Sigmoid colon (tissue), 7 donors: ENCODE results near the gene CUL4A. TPM values are rescaled to one million over a fixed set of nuclear protein-coding genes. Genes with fewer than 3 reads are reported as not detected.

Source experiments
- DNase-seq: peaks from one replicate; pipeline ENCODE4 v3.0.0-alpha.2; 2019
- H3K27ac ChIP-seq, 4 donors: fragments of 200-600 bp; sonication (generic); one replicate each; pipeline ENCODE4 v1.5.1; 2016 to 2019; ENCODE audit warnings: mild to moderate bottlenecking in 1 of 4
- H3K27me3 ChIP-seq, 3 donors: fragments of 200-600 bp; sonication (generic); one replicate each; pipeline ENCODE4 v1.5.1; 2019; ENCODE audit warnings: mild to moderate bottlenecking in 1 of 3
- H3K36me3 ChIP-seq, 4 donors: fragments of 200-600 bp; sonication (generic); one replicate each; pipeline ENCODE4 v1.5.1; 2016 to 2019
- H3K4me1 ChIP-seq, 4 donors: fragments of 200-600 bp; sonication (generic); one replicate each; pipeline ENCODE4 v1.5.1; 2017 to 2019
- H3K4me3 ChIP-seq, 4 donors: fragments of 200-600 bp; sonication (generic); one replicate each; pipeline ENCODE4 v1.5.1; 2017 to 2019; ENCODE audit warnings: mild to moderate bottlenecking in 2 of 4, moderate library complexity in 1 of 4
- H3K9me3 ChIP-seq, 4 donors: fragments of 200-600 bp in 3 of 4; sonication (generic) in 3 of 4; one replicate each; pipeline versions ENCODE4 v1.5.1 to v1.6.1; 2013 to 2019
- CTCF ChIP-seq, 4 experiments: fragments of 450-650 bp in 3 of 4; fragments of 200-600 bp in 1 of 4; IDR thresholded peaks; one replicate each; pipeline ENCODE4 v1.5.1; 2016 to 2019; ENCODE audit warnings: antibody characterized with exemption in 4 of 4, mild to moderate bottlenecking in 3 of 4, moderate library complexity in 2 of 4
- EP300 ChIP-seq, 4 donors: sonication (generic); formaldehyde crosslinking; IDR thresholded peaks; one replicate each; pipeline ENCODE4 v1.6.1; 2017; ENCODE audit warnings: antibody characterized with exemption in 4 of 4
- POLR2A ChIP-seq, 2 donors: fragments of 450-650 bp; IDR thresholded peaks; one replicate each; pipeline ENCODE4 v1.6.1; 2016; ENCODE audit warnings: antibody characterized with exemption in 2 of 2, mild to moderate bottlenecking in 2 of 2, moderate library complexity in 2 of 2
- POLR2AphosphoS5 ChIP-seq, 4 donors: sonication (generic); formaldehyde crosslinking; IDR thresholded peaks; one replicate each; pipeline ENCODE4 v1.6.1; 2017; ENCODE audit warnings: antibody characterized with exemption in 4 of 4
- WGBS, 2 donors: extraction: QIAGEN DNeasy Blood & Tissue Kit; methylation state at CpG; one replicate each; pipeline ENCODE4 v1.1.7; 2013; 5-methylcytosine and 5-hydroxymethylcytosine counted together
- intact Hi-C: fragments of 100-400 bp; cut with DNase I; formaldehyde crosslinking; loops from one replicate; pipeline ENCODE4 v1.15.1; 2023
- polyA plus RNA-seq, 3 donors: library from polyadenylated mRNA; stranded (reverse); fragments of 200-250 nt; gene quantifications; one replicate each; pipeline ENCODE4 v1.2.3, GENCODE V29; 2013
- total RNA-seq, 4 donors: library from RNA; depleted of rRNA; stranded (reverse); fragments of >200 nt; gene quantifications; one replicate each; pipeline ENCODE4 v1.1.0, GENCODE V29; 2016
- donor health status: healthy with polysubstance abuse.
- donor health status: Bipolar disorder and iron deficiency.
- donor health status: healthy.

CUL4A gene
- total and polyA plus RNA-seq, 7 donors: 22.2 to 115 (median 72.6) TPM

- 64 to 88% methylated on average over 15 of the region's 15 CpGs for WGBS, 2 donors
- H3K9me3 ChIP-seq: no peaks in the 10 kb centered on the region
These were observed 64.6 kb downstream of the CUL4A start for GRCh38 chr13:113273851-113274590.

DNA sequence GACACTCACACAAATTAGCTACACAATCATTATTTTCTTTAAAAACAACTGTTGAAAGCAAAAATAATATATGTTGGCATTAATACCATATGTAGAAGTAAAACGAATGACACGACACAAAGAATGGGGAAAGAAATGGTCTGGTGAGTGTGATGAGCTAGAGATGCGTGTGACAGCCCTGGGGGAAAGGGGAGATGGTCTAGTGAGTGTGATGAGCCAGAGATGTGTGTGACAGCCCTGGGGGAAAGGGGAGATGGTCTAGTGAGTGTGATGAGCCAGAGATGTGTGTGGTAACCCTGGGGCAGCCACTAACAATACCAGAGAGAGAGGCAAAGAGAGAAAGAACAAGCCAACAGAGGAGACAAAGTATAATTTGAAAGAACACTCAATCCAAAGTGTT lies 65.3 kb downstream of the CUL4A start:
- no peaks in the 10 kb centered on the region for H3K27me3 ChIP-seq
- no peaks in the 10 kb centered on the region for H3K9me3 ChIP-seq
- H3K36me3 ChIP-seq: peaks cover 0 to 9% (median 0%) of the 10 kb centered on the region in 4 donors
- TF ChIP-seq EP300 (IDR thresholded peaks at IDR 0.05) (no peak), POLR2AphosphoS5 (IDR thresholded peaks at IDR 0.05) (no peak), POLR2A (IDR thresholded peaks at IDR 0.05) (no peak), CTCF (IDR thresholded peaks at IDR 0.05) (no peak)
- WGBS, 2 donors: 86 to 88% methylated on average over 3 of the region's 3 CpGs
- no peak for DNase-seq
- intact Hi-C loops: loop anchor here (5.0 kb wide), 1 partner anchor 118 kb away; no protein-coding TSS in a partner anchor
- no peak overlapping the region for H3K27ac ChIP-seq
- H3K4me1 ChIP-seq: no peaks in the 10 kb centered on the region
- H3K4me3 ChIP-seq: no peak overlapping the region

More at GRCh38 chr13:113273851-113274590, 64.6 kb downstream of the CUL4A start:
- TF ChIP-seq POLR2AphosphoS5 (IDR thresholded peaks at IDR 0.05) (no peak), CTCF (IDR thresholded peaks at IDR 0.05) (no peak), POLR2A (IDR thresholded peaks at IDR 0.05) (no peak), EP300 (IDR thresholded peaks at IDR 0.05) (no peak)
- intact Hi-C loops: no loop called here
- no peaks in the 10 kb centered on the region for H3K27me3 ChIP-seq
- no peak overlapping the region for H3K4me3 ChIP-seq
- peaks cover 0 to 9% (median 0%) of the 10 kb centered on the region in 4 donors for H3K36me3 ChIP-seq
- peak; percentile 67 for DNase-seq
- no peak overlapping the region for H3K27ac ChIP-seq
- H3K4me1 ChIP-seq: no peaks in the 10 kb centered on the region

DNA sequence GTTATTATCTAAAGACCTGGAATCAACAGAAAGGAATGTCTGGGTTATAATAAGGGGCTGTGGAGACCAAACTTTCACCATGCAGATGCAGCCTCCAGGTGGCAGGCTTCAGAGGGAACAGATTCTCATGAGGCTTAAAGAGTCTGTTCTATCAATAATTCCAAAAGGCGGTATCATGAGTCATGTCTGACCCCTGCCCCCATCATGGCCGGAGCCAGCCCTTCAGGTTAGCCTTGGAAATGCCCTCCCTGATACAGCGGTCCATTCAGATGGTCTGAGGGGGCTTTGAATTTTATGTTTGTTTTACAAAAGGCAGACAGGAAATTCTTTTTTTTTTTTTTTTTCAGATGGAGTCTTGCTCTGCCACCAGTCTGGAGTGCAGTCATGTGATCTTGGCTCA lies 66.0 kb downstream of the CUL4A start:
- Histone ChIP-seq H3K4me1 (no peaks in the 10 kb centered on the region), H3K27me3 (no peaks in the 10 kb centered on the region), H3K4me3 (no peak overlapping the region), H3K36me3 (peaks cover 0 to 9% (median 0%) of the 10 kb centered on the region in 4 donors), H3K27ac (no peak overlapping the region), H3K9me3 (no peaks in the 10 kb centered on the region)
- 3 to 10% methylated on average over 3 of the region's 3 CpGs for WGBS, 2 donors
- no peak for DNase-seq
- TF ChIP-seq CTCF (IDR thresholded peaks at IDR 0.05): peak in 3 of 4 experiments; percentile 22 to 41 (median 41)
- no peak for TF ChIP-seq EP300 (IDR thresholded peaks at IDR 0.05)
- TF ChIP-seq POLR2AphosphoS5 (IDR thresholded peaks at IDR 0.05): no peak
- TF ChIP-seq POLR2A (IDR thresholded peaks at IDR 0.05): no peak
- intact Hi-C loops: loop anchor here (5.0 kb wide), 1 partner anchor 117 kb away; no protein-coding TSS in a partner anchor

DNA sequence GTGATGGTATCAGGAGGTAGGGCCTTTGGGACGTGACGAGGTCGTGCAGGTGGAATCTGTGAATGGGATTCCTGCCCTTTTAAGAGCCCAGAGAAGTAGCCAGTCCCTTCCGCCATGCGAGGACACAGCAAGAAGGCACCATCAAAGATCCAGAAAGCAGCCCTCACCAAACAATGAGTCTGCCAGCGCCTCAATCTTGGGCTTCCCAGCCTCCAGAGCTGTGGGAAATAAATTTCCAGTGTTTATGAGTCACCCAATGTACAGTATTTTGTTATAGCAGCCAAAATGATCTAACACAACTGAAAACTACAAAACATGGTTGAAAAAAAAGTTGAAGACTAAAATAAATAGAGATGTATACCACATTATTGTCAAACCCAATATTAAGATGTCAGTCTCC lies 70.7 kb downstream of the CUL4A start:
- Histone ChIP-seq H3K27ac (no peak overlapping the region), H3K36me3 (no peaks in the 10 kb centered on the region), H3K9me3 (no peaks in the 10 kb centered on the region), H3K4me1 (no peaks in the 10 kb centered on the region), H3K27me3 (no peaks in the 10 kb centered on the region), H3K4me3 (no peak overlapping the region)
- no peak for DNase-seq
- no peak for TF ChIP-seq CTCF (IDR thresholded peaks at IDR 0.05)
- TF ChIP-seq EP300 (IDR thresholded peaks at IDR 0.05): no peak
- TF ChIP-seq POLR2A (IDR thresholded peaks at IDR 0.05): no peak
- no peak for TF ChIP-seq POLR2AphosphoS5 (IDR thresholded peaks at IDR 0.05)
- WGBS, 2 donors: 89 to 91% methylated on average over 6 of the region's 6 CpGs
- intact Hi-C loops: no loop called here
